GM12875 (cell line): ENCODE measurements around the gene FRMD4A.

Experiments
- H3K4me3 ChIP-seq: one replicate; pipeline ENCODE4 v1.5.1; 2011; ENCODE audit warnings: low read depth, low read length, control low read depth
- CTCF ChIP-seq: IDR thresholded peaks from 2 replicates; pipeline ENCODE4 v1.5.1; 2011; ENCODE audit warnings: low read depth, mild to moderate bottlenecking, control low read depth, inconsistent platforms, low read length, moderate library complexity, borderline replicate concordance; ENCODE audit not compliant: insufficient read depth

FRMD4A gene

DNA sequence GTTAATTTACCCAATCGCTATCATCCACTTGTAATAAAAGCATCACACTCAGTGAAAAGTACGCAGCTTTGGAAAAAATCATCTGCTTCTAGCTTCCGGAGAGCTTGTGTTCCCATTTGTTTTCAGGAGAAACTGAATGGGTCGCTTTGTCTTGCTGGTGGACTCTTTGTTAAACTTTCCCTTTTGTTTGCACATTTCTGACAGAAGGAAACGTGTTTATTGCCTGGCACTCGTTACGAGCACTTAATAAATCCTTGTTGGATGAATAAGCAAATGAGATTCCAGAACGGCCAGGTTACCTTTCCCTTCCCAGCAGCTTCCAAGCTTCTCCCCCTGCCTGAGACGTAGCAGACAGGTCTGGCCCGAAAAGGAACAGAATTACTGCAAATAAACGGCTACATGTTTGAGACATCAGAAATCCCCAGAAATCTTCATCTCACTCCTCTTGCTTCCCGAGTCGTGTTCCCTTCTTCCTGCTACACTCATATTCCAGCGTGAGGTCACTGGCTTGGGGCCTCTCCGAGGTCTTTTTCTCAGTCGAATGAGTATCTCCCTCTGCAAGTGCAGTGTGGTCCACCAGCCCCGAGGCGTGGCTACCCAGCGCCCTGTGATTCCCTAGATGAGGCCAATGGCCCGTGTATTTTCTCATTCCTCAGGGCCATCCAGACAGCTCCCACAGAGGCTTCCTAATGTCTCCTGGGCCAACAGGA lies 167.2 kb downstream of the FRMD4A start:
- H3K4me3 ChIP-seq, result no peak overlapping the region
- no peak for TF ChIP-seq CTCF

DNA sequence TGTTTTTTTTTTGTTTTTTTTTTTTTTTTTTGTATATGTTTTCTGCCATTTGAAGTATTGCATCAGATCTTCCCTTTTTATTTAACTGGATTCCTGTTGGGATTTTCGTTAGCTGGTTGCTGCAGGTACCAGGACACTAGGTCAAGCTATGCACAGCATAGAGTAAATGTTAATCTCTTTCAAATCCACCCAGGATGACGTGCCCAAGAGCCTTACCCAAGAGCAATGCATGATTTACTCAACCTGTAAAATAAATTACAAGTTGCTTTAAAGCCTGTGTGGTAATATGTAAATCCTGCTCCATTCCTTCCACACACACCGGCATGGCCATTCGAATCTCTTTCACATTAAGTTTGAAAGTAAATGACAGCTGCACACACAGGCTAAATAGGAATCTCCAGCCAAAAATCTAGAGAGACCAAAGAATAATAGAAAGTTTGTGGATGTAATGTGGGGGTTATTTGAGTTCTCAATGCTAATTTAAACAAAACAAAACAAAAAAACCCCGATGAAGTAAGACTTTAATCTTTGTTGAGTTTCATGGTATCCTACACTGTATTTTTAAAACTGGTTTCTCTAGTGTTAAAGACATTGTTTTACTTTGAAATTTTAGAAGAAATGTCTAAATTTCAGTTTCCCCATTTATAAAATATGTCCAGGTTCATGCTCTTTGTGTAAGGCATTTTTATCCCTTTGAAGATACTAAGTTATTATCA lies 167.9 kb downstream of the FRMD4A start:
- no peak overlapping the region for H3K4me3 ChIP-seq
- TF ChIP-seq CTCF, result no peak

DNA sequence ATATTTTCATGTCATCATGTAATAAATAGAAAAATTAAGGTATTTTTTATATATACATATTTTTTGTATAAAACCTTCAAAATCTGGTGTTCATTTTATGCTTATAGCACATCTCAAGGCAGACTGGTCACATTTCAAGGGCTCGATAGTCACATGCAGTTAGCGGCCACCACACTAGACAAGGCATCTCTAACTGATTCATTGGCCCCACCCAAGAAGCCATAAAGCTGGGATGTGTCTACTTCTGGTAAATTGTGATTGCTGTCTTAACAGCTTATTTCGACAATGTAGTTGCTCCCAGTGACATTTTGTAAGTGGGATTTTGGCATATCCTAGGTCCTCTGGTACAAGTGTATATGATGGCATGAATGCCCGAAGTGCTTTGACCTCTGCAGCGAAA lies 168.7 kb downstream of the FRMD4A start:
- no peak overlapping the region for H3K4me3 ChIP-seq
- TF ChIP-seq CTCF, result no peak

GRCh38 chr10:14160299-14160698 lies 170.4 kb downstream of the FRMD4A start:
- no peak for TF ChIP-seq CTCF
- no peak overlapping the region for H3K4me3 ChIP-seq

- TF ChIP-seq CTCF, result no peak
- no peak overlapping the region for H3K4me3 ChIP-seq
Measured at GRCh38 chr10:14158575-14158974, 172.1 kb downstream of the FRMD4A start.

- TF ChIP-seq CTCF, result no peak
- no peak overlapping the region for H3K4me3 ChIP-seq
Measured at GRCh38 chr10:14156104-14156503, 174.6 kb downstream of the FRMD4A start.

DNA sequence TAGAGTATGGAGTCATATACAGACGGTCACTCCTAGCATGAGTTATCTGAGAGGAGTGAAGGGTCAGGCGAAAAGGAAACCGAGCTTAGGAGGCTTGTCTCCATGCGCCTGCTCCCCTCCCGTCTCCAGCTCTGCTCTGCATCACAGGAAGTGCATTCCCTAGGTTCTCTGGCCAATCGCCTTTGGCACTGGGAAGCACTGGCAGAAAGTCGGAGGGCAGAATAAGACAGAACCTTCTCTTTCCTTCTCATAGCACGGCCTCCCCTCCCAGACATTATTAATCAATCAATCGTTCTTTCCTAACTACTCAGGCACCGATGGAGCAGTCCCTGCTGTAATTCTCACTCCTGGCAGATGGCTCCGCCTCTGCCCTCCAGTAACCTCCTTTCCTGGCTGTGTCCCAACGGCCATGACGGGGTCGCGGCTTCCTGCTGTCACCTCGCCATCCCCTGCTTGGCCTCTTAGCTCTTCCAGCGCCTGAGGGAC lies 177.1 kb downstream of the FRMD4A start:
- TF ChIP-seq CTCF, result no peak
- H3K4me3 ChIP-seq, result no peak overlapping the region
